ENCODE measurements around the gene NRDC.

DNA sequence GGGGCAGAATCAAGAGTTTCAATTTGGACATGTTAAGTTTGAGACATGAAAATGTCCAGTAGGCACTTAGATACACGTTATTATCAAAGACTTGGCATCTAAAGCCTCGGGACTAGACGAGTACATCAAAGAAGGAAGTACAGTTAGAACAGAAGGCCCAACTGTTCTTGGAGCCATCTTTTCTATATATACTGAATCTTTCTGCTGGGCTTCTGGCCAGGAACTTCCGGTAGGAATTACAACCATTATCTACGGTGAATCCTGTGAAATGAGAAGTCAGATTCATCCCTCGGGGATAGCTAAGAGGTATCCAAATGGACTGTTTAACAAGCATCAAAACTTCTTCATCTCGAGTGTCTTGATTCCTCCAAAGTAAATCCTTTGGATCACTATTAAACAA is 34.4 kb upstream of the NRDC start:
- TF ChIP-seq CTCF (IDR thresholded peaks at IDR 0.05) (no peak), POLR2AphosphoS5 (IDR thresholded peaks at IDR 0.05) (no peak)
